CD4-positive, alpha-beta T cell treated with Interleukin-4 for 4 hours (primary cell): Measurements from ENCODE around the gene TTLL10.

Experiments
- DNase-seq: peaks from one replicate; pipeline ENCODE4 v3.0.0-alpha.2; 2020

Gene TTLL10

DNA sequence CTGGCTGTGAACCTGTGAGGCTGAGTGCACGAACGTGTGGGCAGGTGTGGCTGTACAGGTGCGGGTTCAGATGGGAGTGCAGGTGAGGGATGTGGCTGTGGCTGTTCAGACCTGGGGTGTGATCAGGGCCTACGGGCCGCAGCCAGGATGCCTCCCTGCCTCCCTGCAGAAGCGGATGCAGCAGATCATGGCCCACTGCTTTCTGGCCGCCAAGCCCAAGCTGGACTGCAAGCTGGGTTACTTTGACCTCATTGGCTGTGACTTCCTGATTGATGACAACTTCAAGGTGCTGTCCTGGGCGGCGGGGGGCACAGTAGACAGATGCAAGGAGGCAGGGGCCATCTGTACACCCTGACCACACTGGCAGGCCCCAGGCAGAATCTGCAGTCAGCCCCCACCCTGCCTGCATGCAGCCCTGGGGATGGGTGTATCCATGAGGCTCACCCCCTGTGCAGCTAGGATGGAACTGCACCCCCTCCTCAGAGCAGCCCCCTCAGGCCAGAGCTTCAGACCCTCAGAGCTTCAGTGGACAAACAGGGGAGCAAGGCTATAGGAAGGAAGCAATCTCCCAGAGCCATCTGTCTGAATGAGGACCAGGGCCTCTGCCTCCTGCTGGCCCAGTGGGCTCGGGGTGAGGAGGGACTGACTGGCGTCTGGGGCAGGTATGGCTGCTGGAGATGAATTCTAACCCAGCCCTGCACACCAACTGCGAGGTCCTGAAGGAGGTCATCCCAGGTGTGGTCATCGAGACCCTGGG, 22.9 kb downstream of the TTLL10 start:
- no peak for DNase-seq

DNA sequence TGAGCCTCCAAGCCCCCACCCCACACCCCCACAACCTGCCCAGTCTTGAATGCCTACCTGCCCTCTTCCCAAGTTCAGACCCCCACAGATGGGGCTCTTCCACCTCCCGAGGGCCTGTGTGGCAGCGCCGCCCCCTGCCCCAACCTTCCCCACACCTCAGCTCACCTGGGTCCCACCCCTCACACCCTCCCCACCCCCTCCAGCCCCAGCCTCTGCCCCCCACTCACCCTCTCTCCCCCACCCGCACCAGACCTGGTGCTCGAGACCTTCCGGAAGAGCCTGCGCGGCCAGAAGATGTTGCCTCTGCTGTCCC, 23.5 kb downstream of the TTLL10 start:
- no peak for DNase-seq

DNA sequence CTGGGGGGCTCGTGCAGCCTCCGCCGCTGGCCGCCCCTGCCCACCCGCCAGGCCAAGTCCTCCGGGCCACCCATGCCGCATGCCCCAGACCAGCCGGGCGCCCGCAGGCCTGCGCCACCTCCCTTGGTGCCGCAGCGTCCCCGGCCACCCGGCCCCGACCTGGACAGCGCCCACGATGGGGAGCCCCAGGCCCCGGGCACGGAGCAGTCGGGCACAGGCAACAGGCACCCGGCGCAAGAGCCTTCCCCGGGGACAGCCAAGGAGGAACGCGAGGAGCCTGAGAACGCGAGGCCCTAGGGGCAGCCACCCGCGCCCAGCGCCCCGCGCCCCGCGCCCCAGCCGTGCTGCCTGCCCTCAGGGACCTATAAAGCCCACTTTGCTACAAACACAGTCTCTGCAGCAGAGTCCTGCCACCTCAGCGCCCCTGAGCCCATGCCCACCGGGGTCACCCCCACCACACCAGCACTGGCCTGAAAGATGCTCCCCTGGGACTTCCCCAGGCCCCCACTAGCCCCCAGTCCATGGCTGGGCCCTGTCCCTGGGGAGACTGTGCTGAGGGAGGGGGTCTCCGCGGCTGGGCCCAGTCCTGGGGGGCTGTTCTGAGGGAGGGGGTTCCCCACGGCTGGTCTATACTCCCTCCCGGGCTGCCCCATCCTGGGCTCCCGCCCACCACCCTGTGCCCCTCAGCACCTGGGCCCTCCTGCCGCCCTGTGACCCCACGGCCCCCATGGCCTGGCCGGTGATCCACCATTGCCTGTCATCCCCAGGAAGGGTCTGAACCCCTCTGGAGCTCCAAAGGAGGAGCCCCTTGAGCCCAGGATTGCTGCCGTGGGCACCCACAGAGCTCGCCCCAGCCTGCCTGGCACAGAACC, 24.1 kb downstream of the TTLL10 start:
- no peak for DNase-seq

DNA sequence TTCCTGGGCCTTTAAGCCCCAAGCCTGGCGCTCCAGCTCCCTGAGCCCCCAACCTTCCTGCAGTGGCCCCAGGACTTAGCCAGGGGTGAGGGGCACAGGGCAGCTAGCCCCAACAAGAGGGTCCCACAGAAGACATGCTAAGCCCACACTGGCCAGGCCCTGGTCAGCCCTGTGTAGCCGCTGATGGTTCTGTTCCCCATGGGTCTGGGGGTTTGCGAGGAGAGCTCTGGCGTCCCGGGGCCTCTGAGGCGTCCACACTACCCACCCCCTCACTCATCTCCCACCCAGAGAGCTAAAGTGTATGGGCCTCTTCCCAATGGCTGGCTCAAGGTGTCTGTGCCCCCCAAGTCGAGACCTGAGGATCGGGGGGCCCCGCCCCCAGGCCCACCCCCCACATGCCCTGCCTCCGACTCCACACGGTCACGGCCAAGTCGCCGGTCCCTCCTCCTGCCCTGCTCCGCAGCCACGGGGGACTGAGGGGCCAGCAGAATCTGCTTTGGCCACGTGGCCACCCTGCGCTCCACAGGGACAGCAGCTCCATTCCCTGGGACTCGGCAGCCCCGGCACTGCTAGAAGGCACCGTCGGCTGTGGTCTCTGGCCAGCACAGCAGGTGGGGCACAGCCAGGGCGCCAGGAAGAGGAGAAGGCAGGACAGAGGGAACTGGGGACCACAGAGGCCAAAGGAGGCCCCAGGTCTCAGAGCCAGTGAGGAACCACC, 24.9 kb downstream of the TTLL10 start:
- DNase-seq, result no peak

DNA sequence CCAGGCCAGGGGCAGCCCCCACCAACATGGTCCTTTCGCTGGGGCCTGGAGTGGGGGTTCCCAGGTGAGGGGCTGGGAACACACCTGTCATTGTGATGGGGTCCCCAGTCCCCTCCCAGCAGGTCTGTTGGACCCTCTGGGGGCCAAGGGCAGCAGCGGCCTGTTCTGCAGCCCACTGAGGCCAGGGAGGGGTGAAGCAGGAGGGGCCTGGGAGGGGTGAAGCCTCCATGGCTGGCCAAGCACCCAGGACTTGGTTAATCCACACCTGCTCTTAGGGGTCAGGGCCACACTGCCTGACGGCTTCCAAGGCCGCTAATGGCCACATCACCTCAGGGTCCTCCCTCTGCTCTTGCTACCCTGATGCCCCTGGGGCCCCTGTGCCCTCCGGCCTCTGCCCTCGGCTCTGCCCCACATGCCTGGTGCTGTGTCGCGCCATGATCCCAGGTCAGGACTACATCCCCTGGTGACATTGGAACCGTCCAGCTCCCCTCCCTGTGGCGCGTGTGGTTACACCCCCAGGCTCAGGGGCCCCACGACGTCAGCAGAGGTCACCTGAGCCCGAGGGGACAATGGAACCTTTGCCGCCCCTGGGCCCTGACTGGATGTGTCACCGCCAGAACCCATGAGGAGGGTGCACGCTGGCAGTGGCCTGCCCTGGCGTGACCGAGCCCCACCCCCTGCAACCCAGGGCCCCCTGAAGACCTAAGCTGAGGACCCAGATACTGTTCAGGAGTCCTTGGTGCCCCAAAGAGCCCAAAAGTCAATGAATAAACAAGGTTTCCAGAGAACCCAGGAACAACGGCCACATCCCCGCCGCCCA, 25.7 kb downstream of the TTLL10 start:
- no peak for DNase-seq

DNA sequence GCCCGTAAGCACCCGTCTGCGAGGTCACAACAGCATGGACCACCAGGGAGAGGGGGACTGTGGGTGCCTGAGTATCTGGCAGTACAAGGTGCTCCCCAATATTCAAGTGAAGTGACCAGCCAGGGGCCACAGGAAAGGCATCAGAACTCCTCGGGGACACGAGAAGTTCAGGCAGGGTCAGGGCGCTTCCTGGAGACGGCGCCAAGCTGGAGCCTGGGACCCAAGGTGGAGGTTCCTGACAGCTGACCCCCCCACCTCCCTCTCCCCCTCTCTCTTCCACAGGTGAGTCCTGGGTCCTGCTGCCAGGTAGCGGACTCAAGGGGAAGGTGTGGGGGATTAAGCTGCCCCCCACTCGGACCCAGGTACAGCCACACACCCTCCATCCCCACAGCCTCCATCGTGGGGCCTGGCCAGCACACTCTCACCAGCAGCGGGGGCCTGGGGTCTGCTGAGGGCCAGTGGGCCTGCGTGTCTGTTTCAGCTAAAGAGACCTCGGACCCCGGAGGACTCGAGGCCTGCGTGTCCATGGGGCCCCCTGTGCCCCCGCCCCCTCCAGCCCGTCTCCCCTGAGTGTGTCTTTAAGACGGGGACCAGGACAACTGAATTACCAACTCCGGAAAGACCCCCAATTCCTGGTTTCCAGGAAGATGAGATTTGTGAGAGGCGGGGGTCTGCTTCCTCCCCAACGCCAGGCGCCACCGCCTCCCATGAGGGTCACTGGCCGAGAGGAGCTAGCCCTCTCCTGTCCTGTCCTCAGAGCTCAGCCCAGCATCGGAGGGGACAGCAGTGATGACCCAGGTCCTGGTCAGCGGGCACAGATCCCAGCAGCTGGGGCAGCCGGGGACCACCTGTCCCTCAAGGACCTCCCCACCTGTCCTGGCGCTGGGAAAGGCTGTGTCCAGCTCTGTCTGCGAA, 26.5 kb downstream of the TTLL10 start:
- DNase-seq, result no peak

DNA sequence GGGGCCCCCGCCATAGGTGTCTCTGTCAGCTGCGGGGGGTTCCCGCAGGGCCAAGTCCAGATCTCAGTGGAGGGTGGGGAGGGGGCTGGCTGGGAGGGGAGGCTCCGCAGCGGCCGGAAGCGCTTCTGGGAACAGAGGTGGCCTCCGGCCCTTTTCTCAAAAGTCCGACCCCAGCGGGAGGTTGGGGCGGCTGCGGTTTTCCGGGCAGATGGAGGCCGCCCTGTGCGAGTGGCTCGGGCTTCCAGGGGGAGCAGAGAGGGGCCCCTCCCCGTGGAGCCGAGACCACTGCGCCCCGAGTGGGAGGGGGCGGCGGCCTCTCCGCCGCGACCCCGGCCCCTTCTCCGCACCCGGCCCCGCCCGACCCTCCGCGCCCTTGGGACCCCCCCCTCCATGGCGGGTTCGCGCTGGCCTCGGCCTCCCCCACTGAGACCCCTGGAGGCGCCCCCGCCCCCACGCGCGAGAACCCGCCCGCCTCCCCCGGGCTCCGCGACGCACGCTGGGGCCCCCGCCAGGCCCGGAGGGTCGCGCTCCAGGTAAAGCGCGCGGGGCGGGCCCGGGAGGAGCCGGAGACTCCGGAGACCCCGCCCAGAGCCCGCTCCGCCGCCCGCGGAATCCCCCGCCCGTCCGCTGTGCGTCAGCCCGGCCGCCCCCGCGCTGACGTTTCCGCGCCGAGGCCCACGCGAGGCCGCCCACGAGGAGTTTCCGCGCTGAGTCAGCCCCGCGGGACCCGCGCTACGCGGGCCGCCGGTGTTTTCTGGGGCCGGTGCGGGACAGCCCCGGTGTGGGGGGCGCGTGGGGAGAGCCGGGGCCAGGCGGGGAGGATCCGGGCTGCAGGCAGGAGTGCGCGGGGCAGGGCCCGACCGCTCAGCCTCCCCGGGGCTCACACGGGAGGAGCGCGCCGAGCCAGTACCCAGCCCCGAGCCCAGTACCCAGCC, 27.5 kb downstream of the TTLL10 start:
- peak; percentile 86 for DNase-seq

DNA sequence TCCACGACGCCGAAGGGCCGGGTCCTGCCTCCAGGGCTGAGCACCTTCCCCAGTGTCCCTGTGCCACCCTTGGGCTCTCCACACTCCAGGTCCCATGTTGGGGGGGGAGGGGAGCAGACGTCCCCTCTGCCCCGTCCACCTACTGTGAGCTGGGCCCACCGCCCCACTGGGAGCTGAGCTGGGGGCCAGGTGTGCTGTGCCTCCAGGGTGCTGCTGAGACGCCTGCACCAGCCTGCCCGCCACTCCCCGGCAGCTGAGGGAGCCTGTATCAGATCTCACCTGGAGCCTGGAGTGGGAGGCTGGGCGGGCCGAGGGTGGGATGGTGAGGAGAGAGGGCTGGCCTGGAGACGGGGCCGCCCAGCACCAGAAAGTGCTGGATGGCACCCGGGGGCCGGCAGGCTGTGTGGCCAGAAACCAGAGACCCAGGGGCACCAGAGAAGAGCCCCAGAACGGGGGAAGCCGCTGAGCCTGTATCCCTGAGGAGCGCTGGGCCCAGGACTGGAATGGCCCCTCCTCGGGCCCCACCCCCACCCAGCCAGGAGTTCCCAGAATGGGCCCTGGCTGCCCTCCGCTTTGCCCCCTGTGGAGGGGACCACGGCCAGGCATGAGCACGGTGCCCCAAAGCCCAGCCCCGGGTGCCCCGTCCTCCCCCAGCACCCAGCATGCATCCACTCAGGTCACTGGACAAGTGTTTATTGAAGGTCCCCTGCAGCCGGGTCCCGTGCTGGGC, 29.3 kb downstream of the TTLL10 start:
- DNase-seq, result no peak

DNA sequence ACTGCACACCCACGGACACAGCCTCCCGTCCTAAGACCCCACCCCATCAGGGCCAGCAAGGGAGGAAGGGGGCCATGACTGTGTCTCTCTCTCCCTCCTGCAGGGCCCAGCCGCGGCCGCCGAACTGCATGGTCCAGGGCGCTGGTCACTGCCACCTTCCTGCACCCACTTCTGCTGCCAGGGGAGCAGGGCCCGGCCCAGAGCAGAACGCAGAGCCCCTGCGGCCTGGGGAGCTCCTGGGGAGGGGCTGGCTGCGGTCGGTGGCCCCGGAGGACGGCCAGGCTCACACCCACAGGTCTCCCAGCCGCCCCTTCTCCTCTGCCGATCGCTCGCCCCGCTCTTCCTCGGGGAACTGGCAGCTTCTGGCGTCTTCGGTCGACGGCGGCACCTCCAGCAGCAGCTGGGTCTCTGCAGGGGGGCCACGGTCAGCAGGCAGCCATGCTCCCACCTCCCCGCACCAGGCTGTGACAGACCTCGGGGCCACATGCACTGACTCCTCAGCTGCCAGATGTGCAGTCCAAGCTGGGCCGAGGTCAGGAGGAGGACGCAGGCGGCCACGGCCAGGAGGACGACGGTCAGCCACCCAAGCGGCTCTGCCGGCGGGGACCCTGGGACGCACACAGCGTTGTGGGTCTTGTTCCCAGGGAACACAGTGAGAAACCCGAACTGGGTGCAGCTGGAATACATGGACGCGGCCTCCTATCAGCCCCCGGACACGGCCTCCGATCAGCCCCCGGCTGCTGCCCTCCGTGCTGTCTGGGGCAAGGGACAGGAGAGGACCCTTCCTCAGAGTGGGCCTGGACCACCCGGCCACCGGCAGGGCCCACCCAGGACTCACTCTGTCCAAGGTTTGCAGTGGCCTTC, 30.1 kb downstream of the TTLL10 start:
- no peak for DNase-seq

DNA sequence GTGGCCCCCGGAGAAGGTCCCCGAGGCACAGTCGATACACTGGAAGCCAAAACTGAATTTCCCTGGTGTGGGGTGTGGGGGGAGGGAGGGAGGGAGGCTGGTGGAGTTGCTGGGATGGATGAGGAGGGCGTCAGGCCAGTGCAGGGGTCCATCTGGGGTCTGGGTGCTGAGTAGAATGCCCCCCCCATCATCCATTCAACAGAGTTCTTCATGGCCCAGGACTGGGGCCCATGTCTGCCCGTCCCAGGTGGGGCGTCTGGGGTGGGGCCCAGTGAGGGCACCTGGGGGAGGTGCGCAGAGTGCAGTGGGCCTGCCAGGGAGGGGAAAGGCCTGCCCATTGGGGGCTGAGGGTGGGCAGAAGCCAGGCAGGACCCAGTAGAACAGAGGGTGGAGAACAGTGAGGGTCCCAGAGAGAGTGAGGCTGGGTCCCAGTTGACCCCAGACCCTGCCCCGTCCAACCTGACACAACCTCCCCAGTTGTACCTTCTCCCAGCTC, 30.8 kb downstream of the TTLL10 start:
- no peak for DNase-seq

DNA sequence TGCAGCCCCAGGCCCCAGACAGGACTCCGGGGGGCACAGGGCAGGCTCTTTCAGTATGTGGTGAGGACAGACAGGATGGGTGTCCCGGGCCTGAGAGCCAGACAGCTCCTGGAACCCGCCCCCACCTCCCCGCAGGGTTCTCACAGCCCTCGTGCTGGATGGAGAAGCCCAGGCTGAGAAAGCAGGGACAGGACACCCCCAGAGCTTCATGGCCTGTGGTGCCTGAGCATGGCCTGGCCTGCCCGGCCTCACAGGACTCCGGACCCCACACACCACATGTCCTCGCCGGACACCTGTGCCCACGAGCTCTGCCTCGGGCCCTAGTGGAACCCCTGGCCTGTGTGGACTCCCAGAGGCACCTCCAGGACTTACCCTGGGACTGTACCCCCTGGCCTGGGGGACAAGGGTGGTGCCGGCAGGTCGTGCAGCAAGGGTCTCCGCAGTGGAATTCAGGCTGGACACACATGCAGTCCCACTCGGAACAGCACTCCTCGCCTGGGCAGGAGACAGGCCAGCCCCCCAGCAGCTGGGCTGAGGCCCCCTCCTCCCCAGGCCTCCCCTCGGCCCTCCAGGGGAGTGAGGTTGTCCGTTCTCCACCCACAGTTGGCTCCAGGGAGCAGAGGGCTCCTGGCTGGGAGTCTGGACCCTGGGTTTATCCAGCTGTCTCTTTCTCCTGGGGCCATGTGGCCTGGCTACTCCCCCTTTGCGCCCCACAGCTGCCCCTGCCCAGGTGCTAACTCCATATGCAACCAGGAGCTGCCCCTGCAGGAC, 31.5 kb downstream of the TTLL10 start:
- DNase-seq, result no peak

DNA sequence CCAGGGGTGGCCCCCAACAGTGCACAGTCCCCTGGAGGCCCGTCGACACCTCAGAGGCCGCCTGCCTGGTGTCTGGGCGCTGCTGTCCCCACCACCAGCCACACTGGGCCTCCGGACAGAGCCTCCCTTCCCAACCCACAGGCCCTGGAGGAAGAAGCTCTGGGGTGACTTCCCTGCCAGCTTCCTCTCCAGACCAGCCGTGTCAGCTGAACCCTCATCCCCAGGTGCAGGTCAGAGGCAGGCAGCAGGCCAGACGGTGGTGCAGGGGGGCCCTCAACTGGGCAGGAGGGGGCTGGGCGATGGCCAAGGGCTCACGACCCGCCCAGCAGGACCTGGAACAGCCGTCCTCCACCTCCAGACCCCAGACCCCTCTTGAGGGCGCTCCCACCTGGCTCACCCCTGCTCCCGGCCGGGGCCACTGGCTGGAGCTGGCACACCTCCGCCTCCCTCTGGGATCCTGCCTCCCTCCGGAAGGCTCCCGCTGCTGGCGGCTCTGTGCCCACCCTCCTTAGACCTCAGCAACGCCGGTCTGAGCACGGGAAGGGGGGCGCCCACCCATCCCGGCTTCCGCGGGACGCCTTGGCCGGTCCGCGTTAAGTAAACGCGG, 32.2 kb downstream of the TTLL10 start:
- no peak for DNase-seq

DNA sequence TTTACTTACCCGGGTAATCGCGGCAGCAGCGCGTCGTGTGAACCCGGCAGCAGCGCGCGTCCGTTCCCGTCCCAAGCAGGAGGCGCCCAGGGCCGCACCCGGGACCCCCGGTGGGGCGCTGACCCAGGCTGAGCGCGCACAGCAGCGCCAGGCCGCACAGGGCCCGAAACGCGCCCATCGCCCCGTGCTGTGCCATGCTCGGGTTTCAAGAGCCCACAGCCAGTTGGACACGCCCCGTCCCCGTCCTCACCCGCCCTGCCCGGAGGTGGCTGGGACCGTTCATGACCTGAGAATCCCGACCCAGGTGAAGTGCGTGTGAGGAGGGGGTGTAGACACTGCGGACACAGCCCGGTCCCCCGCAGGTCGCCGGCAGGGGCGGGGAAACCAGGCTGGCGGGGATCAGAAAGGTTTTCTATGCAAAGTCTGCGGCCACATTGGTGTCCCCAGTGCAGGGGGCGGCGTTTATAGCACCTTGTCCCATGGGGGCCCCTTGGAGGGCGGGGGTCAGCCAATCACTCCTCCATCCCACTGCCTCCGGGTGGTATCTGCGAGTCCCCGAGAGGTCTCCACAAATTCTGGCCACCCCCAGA, 32.8 kb downstream of the TTLL10 start, which contains the start of gene TNFRSF18:
TNFRSF18 (minus strand) TSS at position 217 of the 590 bp plus-strand sequence; CDS start at position 196, 21 bp downstream.
- peak; percentile 14 for DNase-seq

DNA sequence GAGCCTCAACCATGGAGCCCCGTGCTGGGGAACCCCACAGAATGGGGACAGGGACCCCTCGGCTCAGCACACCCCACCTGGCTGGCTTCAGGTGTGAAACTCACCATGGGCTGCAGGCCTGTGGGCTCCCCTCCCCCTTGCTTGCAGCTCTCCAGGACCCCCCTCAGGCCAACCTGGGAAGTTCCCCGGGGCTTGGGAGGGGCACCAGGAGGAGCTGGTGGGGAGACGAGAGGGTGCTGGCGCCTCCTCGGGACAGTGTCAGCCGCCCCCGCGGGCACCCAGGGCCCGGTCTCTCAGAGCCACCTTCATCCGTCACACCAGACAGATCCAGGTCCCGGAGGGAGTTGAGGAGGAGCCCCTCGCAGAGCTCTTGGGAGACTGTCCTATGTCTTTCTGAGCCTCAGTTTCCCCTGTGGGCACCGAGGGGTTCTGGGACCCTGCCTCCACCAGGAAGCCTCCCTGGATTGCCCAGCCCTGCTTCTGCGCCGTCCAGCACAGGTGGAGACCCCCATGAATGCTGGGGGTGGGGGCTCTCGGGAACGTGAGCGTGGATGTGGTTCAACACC, 33.4 kb downstream of the TTLL10 start:
- no peak for DNase-seq

DNA sequence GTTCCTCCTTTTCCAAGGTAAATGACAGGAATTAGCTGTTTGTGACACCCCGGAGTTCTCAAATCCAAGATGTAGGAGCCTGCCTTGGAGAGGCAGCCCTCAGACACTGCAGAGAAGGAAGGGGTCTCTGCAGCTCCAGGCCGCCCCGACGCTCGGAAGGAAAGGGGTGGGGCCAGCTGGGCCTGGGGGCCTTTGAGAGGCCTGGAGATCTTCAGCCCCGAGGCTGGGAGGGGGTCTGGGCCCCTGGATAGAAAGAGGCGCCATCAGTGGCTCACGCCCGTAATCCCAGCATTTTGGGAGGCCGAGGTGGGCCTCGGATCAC, 33.9 kb downstream of the TTLL10 start:
- DNase-seq, result no peak

DNA sequence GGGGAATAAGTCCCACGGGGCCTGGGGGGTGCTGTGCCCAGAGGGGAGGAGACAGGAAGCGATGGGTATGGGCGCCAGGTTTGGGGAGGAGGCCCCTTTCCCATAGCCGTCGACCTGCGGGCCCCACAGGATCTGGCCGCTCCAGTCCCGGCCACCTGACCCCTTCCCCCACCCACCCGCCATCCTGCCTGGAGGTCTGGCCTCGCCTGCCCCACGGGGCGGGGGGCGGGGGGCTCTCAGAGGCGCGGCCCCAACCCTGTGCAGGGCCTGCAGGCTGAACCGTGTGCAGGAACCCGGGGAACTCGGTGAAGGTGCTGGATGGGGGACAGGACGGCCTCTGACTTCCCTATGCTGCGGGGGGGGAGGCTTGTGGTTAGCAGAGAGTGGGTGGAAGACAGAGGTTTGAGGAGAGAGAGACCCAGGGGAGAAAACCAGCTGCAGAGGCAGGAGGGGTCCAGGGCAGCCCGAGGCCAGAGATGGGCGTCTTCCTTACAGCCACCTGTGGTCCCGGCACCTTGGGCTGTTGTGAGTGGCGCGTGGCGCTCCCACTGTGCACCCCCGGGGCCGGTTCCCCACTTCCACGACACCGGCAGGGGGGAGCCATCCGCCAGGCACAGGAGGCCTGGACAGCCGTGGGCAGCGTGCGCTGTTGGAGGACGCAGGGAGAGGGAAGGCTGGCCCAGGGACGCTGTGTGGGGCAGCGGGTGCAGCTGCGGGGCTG, 35.2 kb downstream of the TTLL10 start:
- peak; percentile 46 for DNase-seq
